IMR-90 (cell line): Measurements from ENCODE around the gene PRDM13. TPM values are rescaled to one million over a fixed set of nuclear protein-coding genes. Genes with fewer than 3 reads are reported as not detected.

ENCODE experiments used
- ATAC-seq: fragments of 200-7000 bp; cut with Tn5 transposase; 2 replicates; pipeline ENCODE4 v1.9.1; 2020; ENCODE audit warnings: low read depth, mild to moderate bottlenecking, moderate library complexity
- BruUV-seq: library from RNA; stranded (reverse); fragments of 400-500 nt; replicated peaks from 2 replicates; lab custom pipeline; 2021; lab: Mats Ljungman, UMichigan
- CTCF ChIA-PET: fragments of 300-600 bp; formaldehyde crosslinking; extraction: SDS; loops from one replicate; lab custom pipeline; 2021; ENCODE audit warnings: antibody characterized with exemption; lab: Yijun Ruan, JAX
- POLR2A ChIA-PET: fragments of 300-600 bp; sonication (Branson Sonifier 250); formaldehyde crosslinking; loops from one replicate; lab custom pipeline; 2022; ENCODE audit warnings: antibody characterized with exemption; ENCODE audit not compliant: unreplicated experiment; lab: Charles Lee
- DNase-seq: peaks from one replicate; pipeline ENCODE4 v3.0.0; 2013
- H2AFZ ChIP-seq: replicated peaks from 2 replicates; pipeline ENCODE3; 2013; ENCODE audit warnings: low read length, mild to moderate bottlenecking; ENCODE audit not compliant: poor library complexity
- H2AK5ac ChIP-seq: 2 replicates; pipeline ENCODE4 v1.6.1; 2013; ENCODE audit warnings: low read depth, low read length, inconsistent platforms
- H2AK9ac ChIP-seq: replicated peaks from 2 replicates; pipeline ENCODE3; 2013; ENCODE audit warnings: mild to moderate bottlenecking, low read depth, low read length, moderate library complexity; ENCODE audit not compliant: poor library complexity
- H2BK120ac ChIP-seq: 2 replicates; pipeline ENCODE4 v1.6.1; 2013; ENCODE audit warnings: low read depth, low read length, inconsistent platforms
- H2BK15ac ChIP-seq: 3 replicates; pipeline ENCODE4 v1.6.1; 2013; ENCODE audit warnings: low read depth, low read length, inconsistent platforms
- H2BK20ac ChIP-seq: 2 replicates; pipeline ENCODE4 v1.6.1; 2013; ENCODE audit warnings: low read depth, mild to moderate bottlenecking, inconsistent platforms, low read length, moderate library complexity
- H2BK5ac ChIP-seq: 2 replicates; pipeline ENCODE4 v1.6.1; 2013; ENCODE audit warnings: mild to moderate bottlenecking, low read depth, low read length, inconsistent platforms; ENCODE audit not compliant: poor library complexity, severe bottlenecking
- H3K14ac ChIP-seq: replicated peaks from 2 replicates; pipeline ENCODE4 v1.6.1; 2013; ENCODE audit warnings: low read depth, low read length, inconsistent platforms
- H3K18ac ChIP-seq: 2 replicates; pipeline ENCODE4 v1.6.1; 2013; ENCODE audit warnings: low read depth, low read length, control low read depth
- H3K23ac ChIP-seq: 2 replicates; pipeline ENCODE4 v1.6.1; 2013; ENCODE audit warnings: low read depth, low read length, inconsistent platforms
- H3K27ac ChIP-seq: 2 replicates; pipeline ENCODE4 v1.5.1; 2013; ENCODE audit warnings: mild to moderate bottlenecking, control low read depth, low read length; ENCODE audit not compliant: insufficient read depth
- H3K27me3 ChIP-seq: 2 replicates; pipeline ENCODE4 v1.6.1; 2013; ENCODE audit warnings: low read length; ENCODE audit not compliant: control insufficient read depth, insufficient read depth
- H3K36me3 ChIP-seq: 2 replicates; pipeline ENCODE4 v1.6.1; 2013; ENCODE audit warnings: low read length, mixed read lengths; ENCODE audit not compliant: control insufficient read depth, insufficient read depth
- H3K4ac ChIP-seq: 2 replicates; pipeline ENCODE4 v1.6.1; 2013; ENCODE audit warnings: low read depth, low read length, inconsistent platforms
- H3K4me1 ChIP-seq: 2 replicates; pipeline ENCODE4 v1.6.1; 2013; ENCODE audit warnings: low read length, mixed read lengths; ENCODE audit not compliant: control insufficient read depth, insufficient read depth
- H3K4me2 ChIP-seq: 2 replicates; pipeline ENCODE4 v1.6.1; 2013; ENCODE audit warnings: low read depth, mild to moderate bottlenecking, control low read depth, low read length, moderate library complexity
- H3K4me3 ChIP-seq: 2 replicates; pipeline ENCODE4 v1.5.1; 2013; ENCODE audit warnings: low read depth, mild to moderate bottlenecking, control low read depth, low read length, moderate library complexity; ENCODE audit not compliant: insufficient read depth
- H3K56ac ChIP-seq: 2 replicates; pipeline ENCODE4 v1.6.1; 2013; ENCODE audit warnings: low read length, inconsistent platforms; ENCODE audit not compliant: insufficient read depth; ENCODE audit errors: extremely low read depth
- H3K79me1 ChIP-seq, 2 experiments: 2 replicates each; pipeline ENCODE4 v1.6.1; 2013; ENCODE audit warnings: low read length in 2 of 2, inconsistent platforms in 1 of 2, low read depth in 1 of 2
- H3K9ac ChIP-seq: 2 replicates; pipeline ENCODE4 v1.6.1; 2013; ENCODE audit warnings: low read depth, low read length, control low read depth
- H3K9me1 ChIP-seq: 2 replicates; pipeline ENCODE4 v1.6.1; 2013; ENCODE audit warnings: low read length, inconsistent platforms; ENCODE audit not compliant: insufficient read depth
- H3K9me3 ChIP-seq: 2 replicates; pipeline ENCODE4 v1.6.1; 2013; ENCODE audit warnings: low read length; ENCODE audit not compliant: control insufficient read depth, insufficient read depth
- H4K20me1 ChIP-seq: 2 replicates; pipeline ENCODE4 v1.6.1; 2013; ENCODE audit warnings: low read length, inconsistent platforms; ENCODE audit not compliant: insufficient read depth
- H4K5ac ChIP-seq: 2 replicates; pipeline ENCODE4 v1.6.1; 2013; ENCODE audit warnings: mild to moderate bottlenecking, low read depth, low read length, control low read depth
- H4K8ac ChIP-seq, 2 experiments: 2 replicates each; pipeline ENCODE4 v1.6.1; 2013; ENCODE audit warnings: low read depth in 2 of 2, low read length in 2 of 2, control low read depth in 1 of 2, inconsistent platforms in 1 of 2
- H4K91ac ChIP-seq: 2 replicates; pipeline ENCODE4 v1.6.1; 2013; ENCODE audit warnings: low read depth, low read length, inconsistent platforms; ENCODE audit not compliant: insufficient read depth
- RAD21 ChIP-seq: IDR thresholded peaks from 2 replicates; pipeline ENCODE4 v1.6.1; 2012; ENCODE audit warnings: low read length, improper control_type of control experiment
- WGBS, 2 experiments: methylation state at CpG; one replicate each; pipeline versions ENCODE4 v1.1.5 to v1.1.7; 2013; ENCODE audit warnings: missing lambda C conversion rate in 2 of 2; ENCODE audit not compliant: insufficient read length in 1 of 2; ENCODE audit errors: extremely low coverage in 2 of 2; 5-methylcytosine and 5-hydroxymethylcytosine counted together
- dilution Hi-C: fragments of 300-500 bp; cut with HindIII; formaldehyde crosslinking; loops from one replicate; pipeline ENCODE4 v1.14.3; 2018; ENCODE audit warnings: low sequenced_read_pairs; ENCODE audit not compliant: unreplicated experiment
- in situ Hi-C: fragments of 300-500 bp; cut with MboI; formaldehyde crosslinking; loops from 3 replicates; pipeline ENCODE4 v1.14.3; 2019; ENCODE audit warnings: low sequenced_read_pairs, inconsistent platforms, mixed read lengths
- intact Hi-C: fragments of 100-400 bp; cut with micrococcal nuclease; formaldehyde crosslinking; loops from 2 replicates; pipeline ENCODE4 v1.10.0; 2022
- polyA plus RNA-seq, 3 experiments: library from polyadenylated mRNA; depleted of rRNA; stranded (reverse); fragments of >200 nt; gene quantifications; 2 replicates each; pipeline ENCODE4 v1.2.3, GENCODE V29; 2012; ENCODE audit warnings: low replicate concordance in 1 of 3
- total RNA-seq: library from RNA; depleted of rRNA; stranded (reverse); fragments of >200 nt; gene quantifications from 2 replicates; pipeline ENCODE4 v1.2.3, GENCODE V29; 2012

PRDM13 gene
- total and polyA plus RNA-seq, 2 of the 4 experiments (the other 2 are of a cell fraction) = not detected

GRCh38 chr6:99612551-99613408, 6.1 kb downstream of the PRDM13 start:
- no peak overlapping the region for H3K23ac ChIP-seq
- no peak for TF ChIP-seq RAD21
- H3K4ac ChIP-seq = no peak overlapping the region
- peak overlapping the region; percentile 81 for H2AFZ ChIP-seq
- peaks cover 12% of the 10 kb centered on the region for H3K9me3 ChIP-seq
- peak overlapping the region; percentile 12 for H3K4me3 ChIP-seq
- intact Hi-C loops (no loop called here), dilution Hi-C loops (no loop called here), in situ Hi-C loops (no loop called here)
- no peak overlapping the region for H3K9ac ChIP-seq
- WGBS, 2 experiments = 13% methylated on average over 31 of the region's 56 CpGs; no CpG with 5 or more reads in 1 of the 2 experiments
- no peak overlapping the region for H4K5ac ChIP-seq
- no peak overlapping the region for H2BK20ac ChIP-seq
- no peak overlapping the region for H2BK120ac ChIP-seq
- ATAC-seq (no peak), DNase-seq (no peak)
- no peak overlapping the region for H2AK9ac ChIP-seq
- no peak overlapping the region for H2BK5ac ChIP-seq
- H4K8ac ChIP-seq = no peak overlapping the region
- H3K4me2 ChIP-seq = peak overlapping the region; percentile 81; the same call in 1 of the 2 replicates
- H3K56ac ChIP-seq = no peak overlapping the region
- ChIA-PET POLR2A (no interaction called here), CTCF (no interaction called here)
- no peaks in the 10 kb centered on the region for H3K79me1 ChIP-seq
- H2BK15ac ChIP-seq = no peak overlapping the region
- H4K91ac ChIP-seq = no peak overlapping the region
- no peak overlapping the region for H3K14ac ChIP-seq
- no peak overlapping the region for H3K18ac ChIP-seq
- H3K9me1 ChIP-seq = peaks cover 3% of the 10 kb centered on the region; the same call in 1 of the 2 replicates
- H3K4me1 ChIP-seq = no peaks in the 10 kb centered on the region
- BruUV-seq = no TSS peak
- no peak overlapping the region for H3K27ac ChIP-seq
- no peak overlapping the region for H2AK5ac ChIP-seq
- peaks cover 77% of the 10 kb centered on the region for H3K27me3 ChIP-seq
- H3K36me3 ChIP-seq = no peaks in the 10 kb centered on the region
- no peaks in the 10 kb centered on the region for H4K20me1 ChIP-seq
